Karpas-422 (cell line): ENCODE results near the gene ADAM10. TPM values are rescaled to one million over a fixed set of nuclear protein-coding genes. Genes with fewer than 3 reads are reported as not detected.

Experiments used
- DNase-seq: peaks from one replicate; pipeline ENCODE4 v3.0.0-alpha.2; 2015
- H2AFZ ChIP-seq: fragments of 200-600 bp; sonication (generic); 2 replicates; pipeline ENCODE4 v1.6.1; 2014; ENCODE audit warnings: antibody characterized with exemption, low read length, mixed read lengths
- H3K27ac ChIP-seq: fragments of 200-600 bp; sonication (generic); 2 replicates; pipeline ENCODE4 v1.5.1; 2014; ENCODE audit warnings: mild to moderate bottlenecking, low read length, moderate library complexity
- H3K27me3 ChIP-seq: fragments of 200-600 bp; sonication (generic); 2 replicates; pipeline ENCODE4 v1.6.1; 2014; ENCODE audit warnings: low read length, mixed read lengths
- H3K36me3 ChIP-seq: fragments of 200-600 bp; sonication (generic); 2 replicates; pipeline ENCODE4 v1.6.1; 2014; ENCODE audit warnings: low read length, mixed read lengths; ENCODE audit not compliant: insufficient read depth
- H3K4me1 ChIP-seq: fragments of 200-600 bp; sonication (generic); 2 replicates; pipeline ENCODE4 v1.6.1; 2014; ENCODE audit warnings: mild to moderate bottlenecking, low read length, mixed read lengths
- H3K4me2 ChIP-seq: fragments of 200-600 bp; sonication (generic); 2 replicates; pipeline ENCODE4 v1.6.1; 2014; ENCODE audit warnings: low read length, low read depth, mild to moderate bottlenecking; ENCODE audit not compliant: poor library complexity, severe bottlenecking
- H3K4me3 ChIP-seq: fragments of 200-600 bp; sonication (generic); 2 replicates; pipeline ENCODE4 v1.5.1; 2014; ENCODE audit warnings: mild to moderate bottlenecking, antibody characterized with exemption, low read length, mixed read lengths
- H3K79me2 ChIP-seq: fragments of 200-600 bp; sonication (generic); 2 replicates; pipeline ENCODE4 v1.6.1; 2014; ENCODE audit warnings: mild to moderate bottlenecking, low read length, mixed read lengths
- H3K9ac ChIP-seq: fragments of 200-600 bp; sonication (generic); 2 replicates; pipeline ENCODE4 v1.6.0; 2014; ENCODE audit warnings: low read length
- H3K9me2 ChIP-seq: fragments of 200-600 bp; sonication (generic), shearing (Covaris generic); replicated peaks from 2 replicates; pipeline ENCODE4 v1.6.0; 2014; ENCODE audit warnings: mild to moderate bottlenecking, low read length, moderate library complexity; ENCODE audit not compliant: insufficient read depth
- H3K9me3 ChIP-seq: fragments of 300-700, 200-600 bp; sonication (generic); 2 replicates; pipeline ENCODE4 v1.6.1; 2014; ENCODE audit warnings: low read length, mixed read lengths
- H4K20me1 ChIP-seq: fragments of 200-600 bp; sonication (generic); 2 replicates; pipeline ENCODE4 v1.6.1; 2014; ENCODE audit warnings: mild to moderate bottlenecking, antibody characterized with exemption, low read length, low read depth; ENCODE audit not compliant: insufficient read depth
- total RNA-seq: library from RNA; depleted of rRNA; stranded (reverse); fragments of >200 nt; shearing (Covaris generic); gene quantifications from 2 replicates; pipeline ENCODE4 v1.2.3, GENCODE V29; 2014; ENCODE audit warnings: low replicate concordance

The ADAM10 gene
- total RNA-seq, 1 experiment from 2014 or later, result 122 TPM

DNA sequence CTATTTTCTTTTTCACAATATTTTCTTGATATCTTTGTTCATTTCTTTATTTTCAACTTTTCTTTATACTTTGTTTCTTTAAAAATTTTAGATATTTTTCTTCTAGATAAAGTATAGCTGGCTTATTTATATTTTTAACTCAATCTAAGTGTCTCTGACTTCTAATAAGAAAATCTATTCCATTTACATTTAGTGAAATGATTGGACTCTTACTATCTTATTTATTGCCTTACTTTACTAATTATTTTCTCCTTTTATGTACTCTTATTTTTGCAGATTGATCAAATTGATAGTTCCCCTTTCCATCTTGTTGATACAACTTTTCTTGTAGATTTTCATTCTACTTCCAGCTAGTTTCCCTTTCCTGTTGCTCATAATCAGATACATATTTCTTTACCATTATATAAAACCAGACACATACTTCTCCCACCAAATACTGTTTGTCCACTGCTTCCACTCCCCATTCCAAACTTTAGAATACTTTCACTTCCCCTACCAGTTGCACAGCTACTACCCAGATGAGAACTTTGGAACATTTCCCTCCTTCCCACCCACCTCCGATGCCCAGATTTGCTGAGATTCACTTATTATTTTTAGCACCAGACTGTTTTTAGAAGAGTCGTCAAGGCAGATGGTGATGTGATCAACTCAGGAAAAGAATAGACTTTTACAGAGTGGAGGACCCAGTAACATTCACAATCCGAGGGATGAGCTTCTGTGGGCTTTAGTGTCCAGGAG is 166.2 kb downstream of the ADAM10 start:
- no peaks in the 10 kb centered on the region for H3K36me3 ChIP-seq
- no peak overlapping the region for H3K4me2 ChIP-seq
- H3K9me3 ChIP-seq, result peaks cover 4% of the 10 kb centered on the region
- H3K9me2 ChIP-seq, result no peaks in the 10 kb centered on the region
- no peak overlapping the region for H3K27ac ChIP-seq
- H4K20me1 ChIP-seq, result no peaks in the 10 kb centered on the region
- no peak overlapping the region for H3K4me3 ChIP-seq
- H3K27me3 ChIP-seq, result no peaks in the 10 kb centered on the region
- no peaks in the 10 kb centered on the region for H3K79me2 ChIP-seq
- DNase-seq, result no peak
- peaks cover 23% of the 10 kb centered on the region for H3K4me1 ChIP-seq
- H3K9ac ChIP-seq, result no peak overlapping the region
- no peak overlapping the region for H2AFZ ChIP-seq

DNA sequence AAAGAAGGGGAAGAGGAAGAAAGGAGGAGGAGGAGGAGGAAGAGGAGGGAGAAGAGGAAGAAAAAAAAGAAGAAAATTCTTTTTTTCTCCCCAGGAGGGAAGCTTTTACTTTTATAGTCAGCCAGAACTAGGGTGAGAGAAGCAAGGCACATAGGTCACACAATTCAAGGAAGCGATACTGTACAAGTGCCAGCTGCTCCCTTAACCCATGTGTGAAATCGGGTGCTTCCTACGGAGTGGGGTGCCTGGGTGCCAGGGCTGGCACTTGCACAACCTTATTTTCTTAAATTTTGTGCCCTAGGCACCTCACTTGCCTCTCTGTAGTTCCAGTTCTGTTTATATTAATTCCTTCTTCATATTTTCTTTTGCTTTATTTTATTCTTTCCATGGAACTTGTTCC is 167.3 kb downstream of the ADAM10 start:
- Histone ChIP-seq H3K27me3 (no peaks in the 10 kb centered on the region), H3K9ac (no peak overlapping the region), H3K9me3 (peaks cover 4% of the 10 kb centered on the region), H4K20me1 (no peaks in the 10 kb centered on the region), H3K4me2 (no peak overlapping the region), H3K36me3 (no peaks in the 10 kb centered on the region), H3K79me2 (no peaks in the 10 kb centered on the region), H3K4me3 (no peak overlapping the region), H3K27ac (no peak overlapping the region), H3K4me1 (peaks cover 19% of the 10 kb centered on the region), H2AFZ (no peak overlapping the region), H3K9me2 (no peaks in the 10 kb centered on the region)
- no peak for DNase-seq

DNA sequence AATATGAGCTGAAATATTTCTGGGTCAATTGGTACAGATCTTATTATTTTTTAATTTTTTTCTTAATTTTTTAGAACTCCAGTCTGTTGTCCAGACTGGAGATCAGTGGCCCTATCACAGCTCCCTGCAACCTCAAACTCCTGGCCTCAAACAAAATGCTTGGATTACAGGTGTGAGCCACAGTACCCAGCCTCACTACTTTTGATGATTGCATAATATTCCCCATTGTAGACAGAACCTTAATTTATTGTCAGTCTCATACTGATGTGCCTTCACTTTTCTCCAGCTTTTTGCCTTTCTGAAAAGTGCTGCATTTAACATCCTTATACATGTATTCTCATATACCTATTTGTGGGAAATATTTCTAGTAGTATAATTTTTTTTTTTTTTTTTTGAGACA is 172.8 kb downstream of the ADAM10 start:
- Histone ChIP-seq H3K36me3 (no peaks in the 10 kb centered on the region), H3K27ac (no peak overlapping the region), H3K4me1 (peaks cover 1% of the 10 kb centered on the region), H3K79me2 (no peaks in the 10 kb centered on the region), H2AFZ (no peak overlapping the region), H3K9me2 (no peaks in the 10 kb centered on the region), H3K9me3 (no peaks in the 10 kb centered on the region), H3K27me3 (no peaks in the 10 kb centered on the region), H3K9ac (no peak overlapping the region), H4K20me1 (no peaks in the 10 kb centered on the region), H3K4me2 (no peak overlapping the region), H3K4me3 (no peak overlapping the region)
- DNase-seq, result no peak

DNA sequence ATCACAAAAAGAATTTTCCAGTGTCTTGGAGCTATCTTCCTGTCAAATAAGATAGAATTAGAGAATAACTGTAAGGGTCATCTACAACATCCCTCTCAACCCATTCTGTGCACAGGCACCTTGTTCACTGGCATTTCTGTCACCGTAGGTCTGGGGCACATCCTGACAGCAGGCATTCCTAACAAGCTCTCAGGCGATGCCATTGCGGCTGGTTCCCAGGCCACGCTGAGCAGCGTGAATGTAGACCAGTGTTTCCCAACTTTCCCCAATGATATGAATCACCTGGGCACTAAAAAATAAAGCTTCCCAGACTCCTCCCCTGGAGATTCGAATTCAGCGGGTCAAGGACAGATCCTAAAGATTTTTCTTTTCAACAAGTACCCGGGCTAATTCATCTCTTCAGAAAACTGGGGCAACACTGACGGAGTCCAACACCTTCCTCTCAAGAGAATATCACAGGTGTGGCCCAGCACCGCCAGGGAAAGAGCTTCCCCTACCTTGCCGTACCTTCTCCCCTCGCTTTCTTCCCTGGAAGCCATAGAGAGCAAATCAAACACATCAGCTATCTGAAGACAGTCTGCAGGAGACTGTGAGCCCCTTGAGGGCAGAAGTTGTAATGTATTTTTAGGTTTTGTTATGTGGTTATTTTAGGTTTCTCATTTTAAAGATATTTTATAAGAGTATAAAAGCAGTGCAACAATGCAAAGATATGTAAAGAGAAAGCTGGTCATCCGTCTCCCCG is 174.3 kb downstream of the ADAM10 start:
- no peak overlapping the region for H3K4me2 ChIP-seq
- peaks cover 4% of the 10 kb centered on the region for H3K4me1 ChIP-seq
- no peak overlapping the region for H3K9ac ChIP-seq
- no peak overlapping the region for H2AFZ ChIP-seq
- no peaks in the 10 kb centered on the region for H3K9me2 ChIP-seq
- H4K20me1 ChIP-seq, result no peaks in the 10 kb centered on the region
- no peaks in the 10 kb centered on the region for H3K9me3 ChIP-seq
- no peaks in the 10 kb centered on the region for H3K36me3 ChIP-seq
- no peak overlapping the region for H3K4me3 ChIP-seq
- no peak for DNase-seq
- H3K79me2 ChIP-seq, result no peaks in the 10 kb centered on the region
- H3K27me3 ChIP-seq, result no peaks in the 10 kb centered on the region
- H3K27ac ChIP-seq, result no peak overlapping the region

DNA sequence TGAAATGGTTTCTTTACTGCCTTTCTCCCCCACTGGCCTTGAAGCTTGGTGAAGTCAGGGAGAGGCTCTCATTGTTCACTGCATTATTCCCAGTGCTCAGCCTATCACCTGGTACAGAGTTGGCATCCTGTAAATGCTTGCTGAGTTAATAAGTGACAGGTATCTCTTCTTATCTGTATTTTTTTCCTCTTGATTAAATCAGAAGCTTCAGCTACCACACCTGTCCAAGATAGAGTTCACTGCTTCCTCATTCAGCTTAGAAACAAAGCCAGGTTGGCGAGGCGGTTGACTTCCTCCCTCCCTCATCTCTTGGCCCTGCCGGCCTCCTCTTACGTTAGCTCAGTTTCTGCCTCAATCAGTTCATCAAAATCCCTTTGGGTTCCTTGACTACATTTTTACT is 174.9 kb downstream of the ADAM10 start:
- H3K4me1 ChIP-seq, result peaks cover 4% of the 10 kb centered on the region
- no peak overlapping the region for H2AFZ ChIP-seq
- no peak overlapping the region for H3K9ac ChIP-seq
- no peak overlapping the region for H3K4me3 ChIP-seq
- H4K20me1 ChIP-seq, result no peaks in the 10 kb centered on the region
- peaks cover 3% of the 10 kb centered on the region; the same call in 1 of the 2 replicates for H3K27me3 ChIP-seq
- H3K36me3 ChIP-seq, result no peaks in the 10 kb centered on the region
- no peak overlapping the region for H3K27ac ChIP-seq
- H3K4me2 ChIP-seq, result no peak overlapping the region
- H3K9me3 ChIP-seq, result no peaks in the 10 kb centered on the region
- H3K79me2 ChIP-seq, result no peaks in the 10 kb centered on the region
- no peak for DNase-seq
- H3K9me2 ChIP-seq, result no peaks in the 10 kb centered on the region

DNA sequence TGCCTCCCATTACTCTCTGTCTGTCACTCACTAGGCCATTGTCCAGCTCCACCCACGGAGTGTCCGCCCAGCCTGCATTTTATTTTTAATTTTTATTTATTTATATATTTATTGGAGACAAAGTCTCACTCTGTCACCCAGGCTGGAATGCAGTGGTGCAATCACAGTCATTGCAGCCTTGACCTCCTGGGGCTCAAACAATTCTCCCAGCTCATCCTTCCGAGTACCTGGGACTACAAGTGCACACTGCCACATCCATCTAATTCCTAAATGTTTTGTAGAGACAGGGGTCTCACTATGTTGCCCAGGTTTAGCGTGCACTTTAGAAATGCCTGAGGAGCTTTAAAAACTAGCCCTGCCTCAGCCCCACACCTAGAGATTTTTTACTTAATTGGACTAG is 176.2 kb downstream of the ADAM10 start:
- H3K9ac ChIP-seq, result no peak overlapping the region
- H3K36me3 ChIP-seq, result no peaks in the 10 kb centered on the region
- peaks cover 4% of the 10 kb centered on the region for H3K4me1 ChIP-seq
- H4K20me1 ChIP-seq, result no peaks in the 10 kb centered on the region
- H3K27me3 ChIP-seq, result peaks cover 4% of the 10 kb centered on the region; the same call in 1 of the 2 replicates
- no peak overlapping the region for H3K4me3 ChIP-seq
- no peak for DNase-seq
- H2AFZ ChIP-seq, result no peak overlapping the region
- no peak overlapping the region for H3K4me2 ChIP-seq
- H3K27ac ChIP-seq, result no peak overlapping the region
- H3K9me2 ChIP-seq, result no peaks in the 10 kb centered on the region
- H3K79me2 ChIP-seq, result no peaks in the 10 kb centered on the region
- H3K9me3 ChIP-seq, result no peaks in the 10 kb centered on the region

DNA sequence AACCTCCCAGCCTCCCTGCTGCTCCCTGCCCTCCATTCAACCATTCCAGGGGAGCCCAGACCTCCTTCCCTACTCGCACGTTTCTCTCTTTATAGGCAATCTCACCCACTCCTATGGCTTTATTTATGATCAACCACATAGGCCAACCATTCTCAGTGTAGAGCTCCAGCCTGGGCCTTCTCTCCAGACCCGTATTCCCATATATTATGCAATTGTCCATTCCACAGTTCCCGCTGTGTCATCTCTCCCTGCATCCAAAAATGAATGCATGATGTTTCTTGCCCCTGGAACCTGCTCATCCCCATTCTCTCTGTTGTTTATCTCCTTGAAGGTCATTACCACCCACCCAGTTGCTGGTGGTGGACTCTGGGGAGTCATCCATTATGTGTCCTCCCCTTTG is 177.0 kb downstream of the ADAM10 start:
- Histone ChIP-seq H2AFZ (no peak overlapping the region), H4K20me1 (no peaks in the 10 kb centered on the region), H3K4me1 (peaks cover 4% of the 10 kb centered on the region), H3K79me2 (no peaks in the 10 kb centered on the region), H3K9me3 (no peaks in the 10 kb centered on the region), H3K36me3 (no peaks in the 10 kb centered on the region), H3K27ac (no peak overlapping the region), H3K9me2 (no peaks in the 10 kb centered on the region), H3K27me3 (peaks cover 4% of the 10 kb centered on the region; the same call in 1 of the 2 replicates), H3K4me2 (no peak overlapping the region), H3K9ac (no peak overlapping the region), H3K4me3 (no peak overlapping the region)
- DNase-seq, result no peak

DNA sequence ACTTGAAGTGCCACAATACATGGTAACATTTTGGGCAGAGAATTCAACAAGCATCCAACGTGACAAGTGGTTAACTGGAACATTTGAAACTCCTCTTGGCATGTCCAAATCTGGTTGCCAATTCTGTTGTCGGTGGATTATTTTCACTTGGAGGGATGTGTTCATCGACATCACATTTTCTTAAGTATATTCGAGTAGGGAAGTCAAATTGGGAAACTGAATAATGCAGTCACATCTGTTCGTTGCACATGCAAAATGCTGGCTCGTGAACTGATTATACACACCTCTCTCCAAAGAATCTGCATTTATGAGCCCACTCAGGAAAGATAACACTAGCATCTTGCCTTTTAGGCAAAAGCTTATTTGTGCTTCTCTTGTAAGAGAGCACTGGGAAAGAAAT is 178.0 kb downstream of the ADAM10 start:
- DNase-seq, result no peak
- Histone ChIP-seq H2AFZ (no peak overlapping the region), H3K4me3 (no peak overlapping the region), H4K20me1 (no peaks in the 10 kb centered on the region), H3K4me2 (no peak overlapping the region), H3K27ac (no peak overlapping the region), H3K27me3 (peaks cover 4% of the 10 kb centered on the region; the same call in 1 of the 2 replicates), H3K9me2 (no peaks in the 10 kb centered on the region), H3K79me2 (no peaks in the 10 kb centered on the region), H3K4me1 (peaks cover 4% of the 10 kb centered on the region), H3K36me3 (no peaks in the 10 kb centered on the region), H3K9ac (no peak overlapping the region), H3K9me3 (no peaks in the 10 kb centered on the region)
